Activated T-helper 17 cell treated with anti-CD3 and anti-CD28 coated beads, Interleukin-2, amount 50 U/mL, for 72 hours (primary cell): ENCODE results near the gene LSM7. TPM values are rescaled to one million over a fixed set of nuclear protein-coding genes. Genes with fewer than 3 reads are reported as not detected.
A peak's percentile ranks its signal among the peaks of the same experiment; 100 is the strongest.

Source experiments
- ATAC-seq: fragments of 150-1000 bp; cut with Tn5 transposase; replicated peaks from 2 replicates; pipeline ENCODE4 v1.10.0; 2021; ENCODE audit warnings: mild to moderate bottlenecking, moderate library complexity
- H3K27ac Mint-ChIP-seq: one replicate; pipeline ENCODE4 v1.8.0; 2022; ENCODE audit warnings: mixed read lengths
- H3K27me3 Mint-ChIP-seq: one replicate; pipeline ENCODE4 v1.8.0; 2022; ENCODE audit warnings: mixed read lengths
- H3K36me3 Mint-ChIP-seq: one replicate; pipeline ENCODE4 v1.8.0; 2022; ENCODE audit warnings: low read depth, mild to moderate bottlenecking, mixed read lengths
- H3K4me1 Mint-ChIP-seq: one replicate; pipeline ENCODE4 v1.8.0; 2022; ENCODE audit warnings: mixed read lengths
- H3K4me3 Mint-ChIP-seq: one replicate; pipeline ENCODE4 v1.8.0; 2022; ENCODE audit warnings: mild to moderate bottlenecking, mixed read lengths
- H3K9me3 Mint-ChIP-seq: one replicate; pipeline ENCODE4 v1.8.0; 2022; ENCODE audit warnings: mixed read lengths
- total RNA-seq, 2 donors: library from RNA; stranded (reverse); gene quantifications; one replicate each; pipeline ENCODE4 v1.2.3, GENCODE V29; 2022

The LSM7 gene
- total RNA-seq, 2 donors from 2014 or later, result 96.2 to 140 TPM

- no peak for ATAC-seq
- H3K27ac Mint-ChIP-seq, result no peak overlapping the region
- no peaks in the 10 kb centered on the region for H3K4me1 Mint-ChIP-seq
- H3K9me3 Mint-ChIP-seq, result no peaks in the 10 kb centered on the region
- no peak overlapping the region for H3K4me3 Mint-ChIP-seq
- H3K27me3 Mint-ChIP-seq, result no peaks in the 10 kb centered on the region
- H3K36me3 Mint-ChIP-seq, result no peaks in the 10 kb centered on the region
Observed at GRCh38 chr19:2280633-2281264, 47.6 kb downstream of the LSM7 start.

GRCh38 chr19:2278459-2279158 is 49.8 kb downstream of the LSM7 start:
- Mint-ChIP-seq H3K4me3 (no peak overlapping the region), H3K9me3 (no peaks in the 10 kb centered on the region), H3K27ac (no peak overlapping the region), H3K4me1 (peaks cover 8% of the 10 kb centered on the region), H3K27me3 (no peaks in the 10 kb centered on the region), H3K36me3 (peaks cover 15% of the 10 kb centered on the region)
- ATAC-seq, result no peak

GRCh38 chr19:2277138-2277537 is 51.2 kb downstream of the LSM7 start:
- ATAC-seq, result no peak
- no peak overlapping the region for H3K4me3 Mint-ChIP-seq
- peaks cover 13% of the 10 kb centered on the region for H3K4me1 Mint-ChIP-seq
- no peaks in the 10 kb centered on the region for H3K9me3 Mint-ChIP-seq
- peaks cover 30% of the 10 kb centered on the region for H3K36me3 Mint-ChIP-seq
- H3K27ac Mint-ChIP-seq, result no peak overlapping the region
- H3K27me3 Mint-ChIP-seq, result no peaks in the 10 kb centered on the region

DNA sequence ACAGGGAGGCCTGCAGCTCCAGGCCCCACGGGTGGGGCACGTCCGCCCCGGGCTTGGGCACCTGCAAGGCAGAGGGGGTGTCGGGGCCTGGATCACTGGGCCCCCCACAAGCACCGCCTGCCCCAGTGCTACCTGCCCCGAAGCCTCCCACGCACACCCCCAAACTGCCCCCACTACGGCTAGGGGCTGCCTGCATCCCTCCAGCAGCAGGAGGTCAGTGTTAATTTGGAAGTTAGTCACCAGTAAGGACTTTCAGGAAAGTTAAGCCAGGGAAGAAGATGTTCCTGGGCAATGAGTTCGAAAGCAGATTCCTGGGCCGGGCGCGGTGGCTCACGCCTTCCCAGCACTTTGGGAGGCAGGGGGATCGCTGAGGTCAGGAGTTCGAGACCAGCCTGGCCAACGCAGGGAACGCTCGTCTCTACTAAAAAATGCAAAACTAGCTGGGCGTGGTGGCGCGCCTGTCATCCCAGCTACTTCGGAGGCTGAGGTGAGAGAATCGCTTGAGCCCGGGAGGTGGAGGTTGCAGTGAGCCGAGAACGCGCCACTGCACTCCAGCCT is 51.9 kb downstream of the LSM7 start:
- H3K4me1 Mint-ChIP-seq, result peaks cover 17% of the 10 kb centered on the region
- H3K36me3 Mint-ChIP-seq, result peaks cover 36% of the 10 kb centered on the region
- H3K9me3 Mint-ChIP-seq, result no peaks in the 10 kb centered on the region
- H3K27ac Mint-ChIP-seq, result no peak overlapping the region
- ATAC-seq, result no peak
- no peaks in the 10 kb centered on the region for H3K27me3 Mint-ChIP-seq
- H3K4me3 Mint-ChIP-seq, result no peak overlapping the region

GRCh38 chr19:2275588-2276428 is 52.6 kb downstream of the LSM7 start:
- no peaks in the 10 kb centered on the region for H3K27me3 Mint-ChIP-seq
- peaks cover 43% of the 10 kb centered on the region for H3K36me3 Mint-ChIP-seq
- no peak overlapping the region for H3K4me3 Mint-ChIP-seq
- no peak overlapping the region for H3K27ac Mint-ChIP-seq
- no peaks in the 10 kb centered on the region for H3K9me3 Mint-ChIP-seq
- no peak for ATAC-seq
- H3K4me1 Mint-ChIP-seq, result peaks cover 18% of the 10 kb centered on the region

GRCh38 chr19:2274931-2275535 is 53.4 kb downstream of the LSM7 start:
- peak overlapping the region; percentile 22 for H3K27ac Mint-ChIP-seq
- H3K36me3 Mint-ChIP-seq, result peaks cover 50% of the 10 kb centered on the region
- H3K4me3 Mint-ChIP-seq, result no peak overlapping the region
- no peaks in the 10 kb centered on the region for H3K9me3 Mint-ChIP-seq
- no peaks in the 10 kb centered on the region for H3K27me3 Mint-ChIP-seq
- H3K4me1 Mint-ChIP-seq, result peaks cover 18% of the 10 kb centered on the region
- ATAC-seq, result no peak

DNA sequence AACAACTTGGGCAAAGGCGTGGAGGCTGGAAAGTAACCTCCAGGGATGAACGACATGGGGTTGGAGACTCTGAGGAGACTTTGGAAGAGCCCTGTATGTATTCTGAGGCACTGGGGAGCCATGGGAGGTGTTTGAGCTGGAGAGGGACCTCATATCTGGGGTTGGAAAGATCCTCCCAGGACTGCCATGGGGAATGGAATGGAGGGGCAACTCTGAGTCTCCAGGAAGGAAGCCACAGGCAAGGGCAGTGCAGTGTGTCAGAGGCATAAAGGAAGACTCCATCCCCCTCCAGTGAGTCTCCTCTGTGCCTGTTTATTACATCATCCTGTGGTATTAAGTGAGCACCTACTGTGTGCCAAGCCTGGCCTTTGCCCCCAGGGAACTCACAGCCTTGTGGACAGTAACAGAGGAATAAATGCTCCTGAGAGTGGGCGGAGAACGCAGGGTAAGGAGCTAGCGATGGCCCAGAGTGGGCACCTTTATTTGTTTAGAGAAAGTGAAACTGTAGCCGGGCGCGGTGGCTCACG is 54.1 kb downstream of the LSM7 start:
- Mint-ChIP-seq H3K27me3 (no peaks in the 10 kb centered on the region), H3K4me1 (peaks cover 18% of the 10 kb centered on the region), H3K36me3 (peaks cover 58% of the 10 kb centered on the region)

DNA sequence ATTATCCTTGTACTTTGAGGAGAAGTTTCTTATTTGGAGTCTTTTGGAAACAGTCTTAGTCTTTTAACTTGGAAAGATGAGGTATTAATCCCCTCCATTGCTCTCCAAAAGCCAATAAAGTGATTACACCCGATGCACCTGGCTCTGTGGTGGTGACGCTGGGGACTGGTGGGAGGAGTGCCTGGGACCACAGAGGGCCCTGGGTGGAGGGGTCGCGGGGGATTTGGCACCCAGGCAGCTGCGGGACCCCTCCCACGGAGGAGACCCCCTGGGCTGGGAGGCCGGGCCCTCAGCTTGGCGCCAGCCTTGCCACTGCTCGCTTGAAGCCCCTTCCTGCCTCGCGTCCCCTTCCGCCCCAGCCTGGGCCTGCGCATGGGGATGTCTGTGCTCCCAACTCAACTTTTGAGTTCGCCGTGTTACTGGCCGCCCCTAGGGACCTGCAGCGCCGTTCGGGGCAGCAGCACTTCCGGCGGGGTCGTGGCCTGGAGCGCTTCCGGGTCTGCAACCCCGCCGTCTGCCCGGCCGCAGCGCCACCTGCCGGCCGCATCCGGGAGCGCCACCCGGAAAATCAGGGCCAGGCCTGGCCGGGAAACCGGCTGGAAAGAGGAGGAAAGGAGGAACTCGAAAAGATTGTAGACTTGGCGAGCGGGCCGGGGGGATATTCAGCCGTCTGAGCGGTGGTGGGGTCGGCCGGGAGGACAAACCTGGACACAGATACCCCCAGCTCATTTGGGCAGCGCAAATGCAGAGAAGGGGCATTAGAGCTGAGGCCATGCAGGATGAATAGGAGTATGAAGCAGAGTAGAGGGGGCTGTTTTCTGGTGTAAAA is 54.8 kb downstream of the LSM7 start:
- peak; percentile 51 for ATAC-seq
- Mint-ChIP-seq H3K4me1 (peaks cover 18% of the 10 kb centered on the region), H3K27ac (peak overlapping the region; percentile 75), H3K4me3 (peak overlapping the region; percentile 91), H3K9me3 (no peaks in the 10 kb centered on the region), H3K27me3 (no peaks in the 10 kb centered on the region), H3K36me3 (peaks cover 61% of the 10 kb centered on the region)

More for the DNA sequence above, 54.1 kb downstream of the LSM7 start:
- Mint-ChIP-seq H3K4me3 (peak overlapping the region; percentile 91), H3K27ac (peak overlapping the region; percentile 75), H3K9me3 (no peaks in the 10 kb centered on the region)
- no peak for ATAC-seq

Other genes starting within 250 kb of the LSM7 start
- 100 to 1,000 TPM; 271 to 387 TPM for gene MOB3A, start 232.3 kb downstream of the LSM7 start, total RNA-seq
- gene IZUMO4, start 231.7 kb downstream of the LSM7 start, total RNA-seq, result 100 to 1,000 TPM in 1 of 2 donors, 10 to 100 TPM in 1; 13.9 to 143 TPM
- gene AP3D1, start 177.0 kb downstream of the LSM7 start, total RNA-seq, result 100 to 1,000 TPM in 1 of 2 donors, 10 to 100 TPM in 1; 83.6 to 108 TPM
- 100 to 1,000 TPM in 1 of 2 donors, 10 to 100 TPM in 1; 76.6 to 114 TPM for gene DOT1L, start 164.7 kb downstream of the LSM7 start, total RNA-seq
- 10 to 100 TPM; 45.8 to 74.8 TPM for gene PLEKHJ1, start 92.3 kb downstream of the LSM7 start, total RNA-seq
- 100 to 1,000 TPM in 1 of 2 donors, 10 to 100 TPM in 1; 99.5 to 119 TPM for gene SF3A2, start 91.8 kb downstream of the LSM7 start, total RNA-seq
- 1 to 10 TPM; 2.0 to 6.1 TPM for gene AMH, start 79.3 kb downstream of the LSM7 start, total RNA-seq
- 1 to 10 TPM in 1 of 2 donors, under 1 TPM in 1; 0.61 to 1.0 TPM for gene JSRP1, start 72.2 kb downstream of the LSM7 start, total RNA-seq
- gene PEAK3, start 46.4 kb downstream of the LSM7 start, total RNA-seq, result under 1 TPM; 0.09 to 0.32 TPM
- gene LINGO3, start 20.4 kb downstream of the LSM7 start, total RNA-seq, result under 1 TPM in 1 of 2 donors, not detected in 1; 0.17 TPM
- 10 to 100 TPM; 23.7 to 46.5 TPM for gene SPPL2B, start 98 bp upstream of the LSM7 start, total RNA-seq
- not detected for gene TMPRSS9, start 31.7 kb upstream of the LSM7 start, total RNA-seq
- 100 to 1,000 TPM in 1 of 2 donors, 10 to 100 TPM in 1; 51.0 to 140 TPM for gene TIMM13, start 99.0 kb upstream of the LSM7 start, total RNA-seq
- gene LMNB2, start 128.4 kb upstream of the LSM7 start, total RNA-seq, result 10 to 100 TPM; 63.3 to 98.7 TPM
- gene GADD45B, start 147.5 kb upstream of the LSM7 start, total RNA-seq, result 10 to 100 TPM; 40.6 to 80.0 TPM